OCI-LY3 (cell line): ENCODE measurements around the gene CA12.

Experiments
- H2AFZ ChIP-seq: fragments of 200-600, 300-600 bp; shearing (Covaris generic); 2 replicates; pipeline ENCODE4 v1.6.0; 2014; ENCODE audit warnings: antibody characterized with exemption, low read depth, low read length
- H3K27ac ChIP-seq: fragments of 200-600, 300-600 bp; sonication (generic); 2 replicates; pipeline ENCODE4 v1.5.1; 2014; ENCODE audit warnings: mild to moderate bottlenecking, low read length, moderate library complexity, mixed read lengths
- H3K27me3 ChIP-seq: fragments of 200-600, 300-600 bp; sonication (generic); 2 replicates; pipeline ENCODE4 v1.6.1; 2014; ENCODE audit warnings: low read depth, low read length, mixed read lengths
- H3K36me3 ChIP-seq: fragments of 200-600, 300-600 bp; sonication (generic); replicated peaks from 2 replicates; pipeline ENCODE3; 2014; ENCODE audit warnings: low read depth, low read length, mixed read lengths
- H3K4me1 ChIP-seq: fragments of 300-600, 200-600 bp; sonication (generic); 2 replicates; pipeline ENCODE4 v1.6.1; 2014; ENCODE audit warnings: low read length, mixed read lengths
- H3K4me2 ChIP-seq: fragments of 200-600, 300-600 bp; sonication (generic); 2 replicates; pipeline ENCODE4 v1.6.1; 2014; ENCODE audit warnings: low read length, mixed read lengths
- H3K4me3 ChIP-seq: fragments of 300-600, 200-600 bp; sonication (generic); 2 replicates; pipeline ENCODE4 v1.5.1; 2014; ENCODE audit warnings: antibody characterized with exemption, mild to moderate bottlenecking, low read length, moderate library complexity
- H3K79me2 ChIP-seq: fragments of 300-600, 200-600 bp; shearing (Covaris generic); 2 replicates; pipeline ENCODE4 v1.6.1; 2014; ENCODE audit warnings: mild to moderate bottlenecking, low read length, mixed read lengths
- H3K9ac ChIP-seq: fragments of 300-600, 200-600 bp; shearing (Covaris generic); 2 replicates; pipeline ENCODE4 v1.6.0; 2014; ENCODE audit warnings: mild to moderate bottlenecking, low read length, moderate library complexity
- H3K9me3 ChIP-seq: fragments of 200-600, 300-600 bp; shearing (Covaris generic); 2 replicates; pipeline ENCODE4 v1.6.1; 2014; ENCODE audit warnings: low read length, mixed read lengths; ENCODE audit not compliant: insufficient read depth
- H4K20me1 ChIP-seq: fragments of 200-600, 300-600 bp; sonication (generic); 2 replicates; pipeline ENCODE4 v1.6.1; 2016; ENCODE audit warnings: low read length, mixed read lengths; ENCODE audit not compliant: insufficient read depth
- EZH2phosphoT487 ChIP-seq: fragments of 200-600 bp; shearing (Covaris generic); IDR thresholded peaks from 2 replicates; pipeline ENCODE4 v1.6.1; 2018; ENCODE audit warnings: antibody characterized with exemption, mixed run types, low read depth
- TF ChIP-seq, protein P1 (sequence below): fragments of 200-600, 300-600 bp; sonication (generic); IDR thresholded peaks from 2 replicates; pipeline ENCODE4 v1.5.1; 2014; ENCODE audit warnings: antibody characterized with exemption, low read length, low read depth

The CA12 gene

DNA sequence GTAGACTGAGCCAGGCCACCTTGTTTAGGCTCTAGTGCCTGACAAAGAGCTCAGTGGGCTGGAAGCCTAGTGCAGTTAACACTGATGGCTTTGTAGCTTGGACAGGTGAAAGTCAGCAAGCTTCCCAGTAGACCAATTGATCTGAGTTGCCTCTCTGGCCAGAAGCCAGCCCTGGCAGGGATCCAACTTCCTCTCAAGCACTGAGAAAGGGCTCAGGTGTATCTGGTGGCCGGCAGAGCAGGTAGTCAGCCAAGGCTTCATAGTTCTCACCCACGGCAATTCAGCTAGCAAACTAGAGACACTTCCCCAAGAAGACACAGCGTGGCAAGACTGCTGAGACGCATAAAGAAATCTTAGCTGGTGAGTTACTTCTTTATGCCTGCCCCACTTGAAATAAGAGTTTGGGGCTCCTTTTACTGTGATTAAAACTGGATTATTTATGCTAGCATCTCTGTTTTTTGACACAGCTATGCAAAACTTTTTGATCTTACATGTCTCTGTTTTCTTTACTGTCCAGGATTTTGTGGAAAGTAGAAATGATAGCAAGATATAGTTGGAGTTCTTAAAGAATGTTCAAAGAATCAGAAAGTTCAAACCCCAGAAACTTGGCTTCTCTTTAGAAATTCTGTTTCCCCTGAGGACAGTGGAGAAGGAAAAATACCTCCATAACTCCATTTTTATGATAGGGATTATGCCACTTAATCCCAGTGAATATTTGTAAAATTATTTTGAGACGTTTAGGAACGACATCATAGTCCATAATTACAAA is 8.4 kb upstream of the CA12 start:
- H3K4me1 ChIP-seq, result no peaks in the 10 kb centered on the region
- H3K9ac ChIP-seq, result no peak overlapping the region
- no peak overlapping the region for H3K4me2 ChIP-seq
- no peaks in the 10 kb centered on the region for H3K9me3 ChIP-seq
- TF ChIP-seq, protein P1, sequence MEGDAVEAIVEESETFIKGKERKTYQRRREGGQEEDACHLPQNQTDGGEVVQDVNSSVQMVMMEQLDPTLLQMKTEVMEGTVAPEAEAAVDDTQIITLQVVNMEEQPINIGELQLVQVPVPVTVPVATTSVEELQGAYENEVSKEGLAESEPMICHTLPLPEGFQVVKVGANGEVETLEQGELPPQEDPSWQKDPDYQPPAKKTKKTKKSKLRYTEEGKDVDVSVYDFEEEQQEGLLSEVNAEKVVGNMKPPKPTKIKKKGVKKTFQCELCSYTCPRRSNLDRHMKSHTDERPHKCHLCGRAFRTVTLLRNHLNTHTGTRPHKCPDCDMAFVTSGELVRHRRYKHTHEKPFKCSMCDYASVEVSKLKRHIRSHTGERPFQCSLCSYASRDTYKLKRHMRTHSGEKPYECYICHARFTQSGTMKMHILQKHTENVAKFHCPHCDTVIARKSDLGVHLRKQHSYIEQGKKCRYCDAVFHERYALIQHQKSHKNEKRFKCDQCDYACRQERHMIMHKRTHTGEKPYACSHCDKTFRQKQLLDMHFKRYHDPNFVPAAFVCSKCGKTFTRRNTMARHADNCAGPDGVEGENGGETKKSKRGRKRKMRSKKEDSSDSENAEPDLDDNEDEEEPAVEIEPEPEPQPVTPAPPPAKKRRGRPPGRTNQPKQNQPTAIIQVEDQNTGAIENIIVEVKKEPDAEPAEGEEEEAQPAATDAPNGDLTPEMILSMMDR, result no peak
- no peaks in the 10 kb centered on the region for H4K20me1 ChIP-seq
- peaks cover 28% of the 10 kb centered on the region for H3K27me3 ChIP-seq
- H3K79me2 ChIP-seq, result no peaks in the 10 kb centered on the region
- H2AFZ ChIP-seq, result no peak overlapping the region
- H3K4me3 ChIP-seq, result no peak overlapping the region
- H3K27ac ChIP-seq, result no peak overlapping the region
- no peaks in the 10 kb centered on the region for H3K36me3 ChIP-seq

DNA sequence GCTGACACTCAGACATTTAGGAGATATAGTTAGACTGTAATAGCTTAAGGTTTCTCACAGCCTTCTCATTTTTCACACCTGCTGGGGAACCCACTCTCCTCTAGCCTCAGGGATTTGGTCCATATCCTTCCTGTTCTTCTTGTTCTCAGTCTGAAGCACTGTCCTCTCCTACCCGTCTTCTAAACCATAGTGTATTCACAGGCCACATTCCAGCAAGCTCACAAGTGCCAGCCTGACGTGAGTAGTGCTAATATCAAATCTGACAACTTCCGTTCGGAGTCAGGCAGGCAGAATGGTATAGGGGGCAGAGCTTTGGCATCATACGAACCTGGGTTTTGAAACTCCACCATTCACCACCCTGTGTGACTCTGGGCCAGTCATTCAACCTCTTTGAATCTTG is 6.9 kb upstream of the CA12 start:
- Histone ChIP-seq H3K4me1 (no peaks in the 10 kb centered on the region), H3K36me3 (no peaks in the 10 kb centered on the region), H3K27me3 (peaks cover 28% of the 10 kb centered on the region), H3K4me3 (no peak overlapping the region), H3K9ac (no peak overlapping the region), H3K79me2 (no peaks in the 10 kb centered on the region), H3K9me3 (no peaks in the 10 kb centered on the region), H2AFZ (no peak overlapping the region), H3K4me2 (no peak overlapping the region), H3K27ac (no peak overlapping the region), H4K20me1 (no peaks in the 10 kb centered on the region)
- TF ChIP-seq EZH2phosphoT487, result no peak
- TF ChIP-seq, protein P1, result no peak

- no peak for TF ChIP-seq EZH2phosphoT487
- TF ChIP-seq, protein P1, result no peak
- no peak overlapping the region for H3K9ac ChIP-seq
- no peak overlapping the region for H2AFZ ChIP-seq
Observed at GRCh38 chr15:63387748-63388493, 6.3 kb upstream of the CA12 start.

DNA sequence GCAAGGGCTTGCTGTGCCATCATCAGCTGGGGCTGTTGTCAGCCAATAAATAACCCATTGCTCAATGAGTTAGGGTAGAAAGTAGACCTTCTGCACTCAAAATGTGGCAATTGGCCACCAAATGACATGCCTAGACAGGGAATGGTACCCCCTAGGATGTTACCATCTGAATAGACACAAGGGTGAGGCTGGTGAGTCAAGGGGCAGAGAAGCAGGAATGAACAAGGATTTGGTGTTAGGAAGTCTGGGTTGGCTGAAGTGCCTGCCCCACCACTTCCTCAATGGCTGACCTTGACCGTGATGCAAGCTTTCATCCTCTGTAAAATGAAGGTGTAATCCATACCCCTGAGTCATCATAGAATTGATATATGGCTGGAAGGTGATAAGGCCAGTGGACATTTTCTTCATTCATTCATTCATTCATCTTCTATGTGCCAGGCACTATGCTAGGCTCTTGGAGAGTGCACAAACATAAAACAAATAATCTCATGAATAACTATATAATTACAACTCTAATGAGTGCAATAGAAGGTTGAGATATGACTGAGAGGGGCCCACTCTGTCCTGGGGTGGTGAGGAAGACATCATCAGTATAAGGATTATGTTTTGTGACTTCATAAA is 4.4 kb upstream of the CA12 start:
- H3K9ac ChIP-seq, result no peak overlapping the region
- H3K9me3 ChIP-seq, result no peaks in the 10 kb centered on the region
- no peak overlapping the region for H3K27ac ChIP-seq
- H3K4me3 ChIP-seq, result no peak overlapping the region
- H3K27me3 ChIP-seq, result peaks cover 16% of the 10 kb centered on the region
- H3K4me2 ChIP-seq, result no peak overlapping the region
- no peaks in the 10 kb centered on the region for H4K20me1 ChIP-seq
- no peaks in the 10 kb centered on the region for H3K36me3 ChIP-seq
- no peak overlapping the region for H2AFZ ChIP-seq
- no peak for TF ChIP-seq EZH2phosphoT487
- TF ChIP-seq, protein P1, result no peak
- no peaks in the 10 kb centered on the region for H3K79me2 ChIP-seq
- H3K4me1 ChIP-seq, result no peaks in the 10 kb centered on the region

More at GRCh38 chr15:63387748-63388493, 6.3 kb upstream of the CA12 start:
- H3K4me2 ChIP-seq, result no peak overlapping the region
- H3K4me3 ChIP-seq, result no peak overlapping the region
- H3K9me3 ChIP-seq, result no peaks in the 10 kb centered on the region
- H4K20me1 ChIP-seq, result no peaks in the 10 kb centered on the region
- no peaks in the 10 kb centered on the region for H3K79me2 ChIP-seq
- H3K27ac ChIP-seq, result no peak overlapping the region
- no peaks in the 10 kb centered on the region for H3K36me3 ChIP-seq
- no peaks in the 10 kb centered on the region for H3K4me1 ChIP-seq
- peaks cover 28% of the 10 kb centered on the region for H3K27me3 ChIP-seq
